Dedifferentiated amniotic fluid mesenchymal stem cell (primary cell): ENCODE results near the gene MALT1.
"Not testable (repeated sequence)": the region's sequence is repeated elsewhere in the genome, so short reads cannot be mapped to it uniquely, and the experiment has no call there.

Experiments
- DNase-seq: peaks from one replicate; pipeline ENCODE4 v3.0.0-alpha.2; 2016; ENCODE audit errors: extremely low spot score

Gene MALT1

DNA sequence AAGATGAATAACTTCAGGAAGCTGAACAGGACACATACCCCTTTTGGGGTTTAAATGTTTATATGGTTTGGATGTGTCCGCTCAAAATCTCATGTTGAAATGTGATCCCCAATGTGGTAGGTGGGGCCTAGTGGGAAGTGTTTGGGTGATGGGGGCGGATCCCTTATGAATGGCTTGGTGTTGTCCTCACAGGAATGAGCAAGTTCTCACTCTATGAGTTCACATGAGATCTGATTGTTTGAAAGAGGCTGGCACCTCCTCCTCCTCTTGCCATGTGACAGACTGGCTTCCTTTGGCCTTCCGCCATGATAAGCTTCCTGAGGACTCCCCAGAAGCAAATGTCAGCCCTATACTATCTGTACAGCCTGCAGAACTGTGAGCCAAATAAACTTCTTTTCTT lies 104.8 kb downstream of the MALT1 start:
- no peak for DNase-seq

DNA sequence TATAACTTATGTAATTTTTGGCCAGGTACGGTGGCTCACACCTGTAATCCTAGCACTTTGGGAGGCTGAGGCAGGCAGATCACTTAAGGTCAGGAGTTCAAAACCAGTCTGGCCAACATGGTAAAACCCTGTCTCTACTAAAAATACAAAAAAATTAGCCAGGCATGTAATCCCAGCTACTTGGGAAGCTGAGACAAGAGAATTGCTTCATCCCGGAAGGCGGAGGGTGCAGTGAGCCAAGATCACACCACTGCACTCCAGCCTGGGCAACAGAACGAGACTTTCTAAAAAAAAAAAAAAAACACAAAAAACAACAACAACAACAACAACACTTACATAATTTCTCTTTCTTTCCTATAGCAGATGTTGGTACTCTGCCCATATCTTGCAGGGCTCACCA lies 105.3 kb downstream of the MALT1 start:
- DNase-seq = not testable (repeated sequence)

DNA sequence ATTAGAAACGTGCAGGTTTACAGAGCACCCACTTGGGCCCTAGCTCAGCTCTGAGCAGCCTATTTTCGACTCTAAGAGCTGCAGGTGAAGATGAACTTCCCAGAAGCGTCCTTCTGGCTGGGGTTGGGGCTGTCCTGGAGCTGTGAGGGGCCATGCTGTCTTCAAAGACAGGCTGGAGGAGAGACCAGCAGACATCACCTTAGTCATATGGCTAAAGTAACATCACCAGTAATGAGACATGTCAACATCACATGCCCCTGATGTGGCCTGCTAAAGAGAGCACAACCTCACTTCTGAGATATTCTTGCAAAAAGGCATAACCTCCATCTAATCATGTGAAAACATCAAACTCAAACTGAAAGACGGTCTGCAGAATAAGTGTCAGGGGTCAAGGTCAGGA lies 106.2 kb downstream of the MALT1 start:
- no peak for DNase-seq

DNA sequence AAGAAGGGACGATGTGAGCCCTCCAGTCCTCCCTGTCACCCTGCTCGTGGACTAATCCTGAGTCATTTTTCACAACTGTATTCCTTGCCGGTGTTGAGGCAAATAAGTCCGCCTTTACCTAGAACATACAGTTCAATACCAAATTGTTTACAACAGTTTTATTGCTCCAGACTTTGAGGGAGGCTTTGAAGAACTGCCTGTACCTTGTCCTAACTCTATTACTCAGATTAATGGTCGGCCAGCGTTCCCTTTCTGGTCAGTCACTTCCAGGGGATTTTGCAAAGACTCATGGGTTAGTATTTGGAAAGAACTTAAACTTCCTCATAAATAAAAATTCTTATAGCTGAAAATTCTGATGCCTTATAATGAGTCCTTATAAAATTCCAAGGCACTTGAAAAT lies 108.3 kb downstream of the MALT1 start:
- DNase-seq = no peak

DNA sequence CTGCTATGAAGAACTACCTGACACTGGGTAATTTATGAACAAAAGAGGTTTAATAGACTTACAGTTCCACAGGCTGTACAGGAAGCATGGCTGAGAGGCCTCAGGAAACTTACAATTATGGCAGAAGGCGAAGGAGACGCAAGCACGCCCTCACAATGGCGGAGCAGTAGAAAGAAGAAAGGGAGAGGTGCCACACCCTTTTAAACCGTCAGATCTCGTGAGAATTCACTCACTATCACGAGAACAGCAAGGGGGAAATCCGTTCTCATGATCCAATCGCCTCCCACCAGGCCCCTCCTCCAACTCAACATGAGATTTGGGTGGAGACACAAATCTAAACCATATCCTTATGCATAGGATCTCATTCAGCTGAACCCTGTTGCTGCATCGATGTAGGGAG lies 108.8 kb downstream of the MALT1 start:
- DNase-seq = no peak

DNA sequence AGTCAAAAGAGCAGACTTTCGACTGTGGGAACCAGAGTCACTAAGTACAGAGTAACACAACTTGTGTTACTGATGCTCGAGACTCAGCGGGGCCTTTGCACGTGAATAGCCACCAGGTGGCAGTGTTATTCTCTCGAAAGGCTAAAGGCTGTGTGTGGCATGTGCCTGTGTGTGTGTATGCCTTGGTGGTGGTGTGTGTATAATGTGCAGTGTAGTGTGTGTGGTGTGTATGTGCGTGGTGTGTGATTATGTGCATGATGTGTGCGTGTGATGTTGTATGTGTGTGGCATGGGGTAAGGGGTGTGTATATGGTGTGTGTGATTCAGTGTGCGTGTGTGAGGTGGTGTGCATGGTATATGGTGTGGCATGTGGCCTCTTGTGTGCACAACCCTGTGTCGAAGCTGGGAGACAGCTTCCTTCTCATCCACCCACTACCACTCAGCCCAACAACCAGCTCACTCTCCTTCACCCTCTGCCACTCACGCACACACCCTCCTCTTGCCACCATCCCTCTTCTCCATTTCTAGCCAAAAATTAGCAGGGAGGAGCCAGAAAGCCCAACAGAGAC lies 110.4 kb downstream of the MALT1 start:
- peak; percentile 74 for DNase-seq

DNA sequence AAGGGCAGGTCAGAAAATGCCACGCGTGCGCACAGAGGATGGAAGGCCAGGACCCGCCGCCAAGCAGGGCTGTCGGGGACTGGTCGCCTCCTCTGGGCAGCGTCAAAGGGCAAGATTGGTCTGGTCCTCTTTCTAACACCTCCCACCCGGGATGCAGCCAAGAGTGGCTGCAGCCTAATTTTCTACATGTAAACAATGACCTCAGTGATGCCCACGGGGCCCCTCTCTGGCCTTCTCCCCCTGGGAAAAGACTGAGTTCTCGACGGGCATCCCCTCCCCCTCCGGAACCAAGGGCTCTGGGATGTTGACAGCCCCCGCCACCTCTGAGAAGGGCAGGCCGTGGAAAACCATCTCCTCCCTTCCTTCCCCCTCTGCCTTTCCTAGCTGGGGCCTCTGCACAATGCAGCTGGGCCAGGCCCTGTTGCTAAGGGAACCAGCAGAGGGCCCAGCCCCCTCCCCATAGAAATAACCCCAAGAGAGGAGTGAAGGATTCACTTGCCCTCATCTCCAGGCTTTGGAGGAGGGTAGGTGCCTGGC lies 113.4 kb downstream of the MALT1 start:
- no peak for DNase-seq

DNA sequence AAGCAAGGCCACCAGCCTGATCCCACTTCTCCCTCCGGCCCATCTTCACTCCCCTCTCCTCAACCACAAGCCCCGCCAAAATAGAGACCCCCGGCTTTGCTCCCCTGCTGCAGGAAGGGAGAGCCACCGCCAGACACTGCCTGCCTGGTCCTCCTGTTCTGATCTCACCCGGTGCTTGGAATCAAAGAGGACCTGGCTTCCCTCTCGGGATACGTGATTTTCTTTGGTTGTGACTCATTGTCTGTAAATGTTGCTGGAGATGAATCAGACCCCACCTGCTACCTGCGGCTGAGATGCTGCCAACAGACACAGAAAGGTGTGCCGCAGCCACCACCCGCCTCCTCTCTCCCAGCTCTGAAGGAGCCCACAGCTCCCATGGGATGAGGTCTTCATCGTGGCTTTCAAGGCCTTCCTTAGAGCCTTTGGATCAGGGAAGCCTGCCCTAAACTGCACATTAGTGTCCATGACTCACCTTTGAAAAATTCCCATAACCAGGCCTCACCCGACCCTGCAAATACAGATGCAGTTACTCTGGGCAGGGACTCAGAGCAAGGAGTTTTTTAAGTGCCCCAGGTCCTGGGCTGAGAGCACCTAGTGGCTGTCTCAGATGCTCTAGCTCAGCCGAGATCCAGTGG lies 114.0 kb downstream of the MALT1 start:
- peak; percentile 68 for DNase-seq

DNA sequence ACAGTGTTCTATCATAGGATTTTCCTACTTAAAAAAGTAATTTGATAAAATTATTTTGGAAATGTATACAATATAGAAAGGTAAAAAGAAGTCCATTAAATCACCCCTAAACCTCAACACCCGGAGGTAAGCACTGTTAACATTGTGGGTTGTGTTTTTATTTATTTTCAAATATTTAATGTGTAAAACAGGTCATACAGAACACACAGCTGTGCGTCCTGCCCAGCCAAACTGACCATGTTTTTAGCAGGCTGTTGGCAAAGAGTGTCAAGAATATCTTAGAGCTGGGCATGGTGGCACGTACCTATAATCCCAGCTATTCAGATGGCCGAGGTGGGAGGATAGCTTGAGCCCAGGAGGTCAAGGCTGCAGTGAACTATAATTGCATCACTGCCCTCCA lies 114.6 kb downstream of the MALT1 start:
- no peak for DNase-seq

DNA sequence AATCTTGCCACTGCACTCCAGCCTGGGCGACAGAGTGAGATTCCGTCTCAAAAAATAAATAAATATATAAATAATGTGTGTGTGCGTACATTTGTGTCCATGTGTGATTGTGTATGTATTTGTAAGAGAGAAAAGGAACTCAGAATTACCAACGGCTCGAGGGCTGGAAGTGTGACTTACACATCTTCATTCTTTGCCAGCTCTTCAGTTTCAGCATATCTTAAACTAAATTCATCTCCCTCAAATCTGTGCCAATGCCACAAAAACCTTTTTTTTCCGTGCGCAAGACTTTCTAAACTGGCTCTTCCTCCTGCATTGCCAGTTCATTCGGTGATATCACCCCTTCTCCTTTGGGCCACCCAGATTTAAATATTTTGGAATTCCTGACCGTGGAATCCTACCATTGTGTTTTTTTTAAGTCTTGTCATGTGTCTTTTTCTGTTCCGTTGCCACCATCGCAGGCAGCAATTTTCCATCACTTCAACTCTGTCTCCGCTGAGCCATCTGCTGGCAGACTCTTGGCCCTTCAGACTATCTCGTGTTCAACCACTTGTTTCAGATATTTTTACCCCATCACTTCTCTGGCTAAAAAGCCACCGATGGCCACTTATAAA lies 116.4 kb downstream of the MALT1 start:
- DNase-seq = no peak

DNA sequence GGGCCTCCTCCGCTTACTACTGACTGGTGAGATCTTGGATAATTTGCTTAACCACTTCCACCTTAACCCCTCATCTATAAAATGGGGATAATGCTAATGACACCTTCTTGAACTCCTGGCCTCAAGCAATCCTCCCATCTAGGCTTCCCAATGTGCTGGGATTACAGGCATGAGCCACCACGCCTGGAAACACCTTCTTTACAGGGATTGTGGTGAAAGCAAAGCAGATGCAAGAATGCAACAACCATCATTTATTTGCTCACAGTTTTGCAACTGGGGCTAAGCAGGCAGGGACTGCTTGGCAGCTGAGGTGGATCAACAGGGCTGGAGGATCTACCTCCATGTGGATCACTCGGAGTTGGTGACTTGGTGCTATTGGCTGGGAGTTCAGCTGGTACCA lies 117.2 kb downstream of the MALT1 start:
- DNase-seq = no peak

DNA sequence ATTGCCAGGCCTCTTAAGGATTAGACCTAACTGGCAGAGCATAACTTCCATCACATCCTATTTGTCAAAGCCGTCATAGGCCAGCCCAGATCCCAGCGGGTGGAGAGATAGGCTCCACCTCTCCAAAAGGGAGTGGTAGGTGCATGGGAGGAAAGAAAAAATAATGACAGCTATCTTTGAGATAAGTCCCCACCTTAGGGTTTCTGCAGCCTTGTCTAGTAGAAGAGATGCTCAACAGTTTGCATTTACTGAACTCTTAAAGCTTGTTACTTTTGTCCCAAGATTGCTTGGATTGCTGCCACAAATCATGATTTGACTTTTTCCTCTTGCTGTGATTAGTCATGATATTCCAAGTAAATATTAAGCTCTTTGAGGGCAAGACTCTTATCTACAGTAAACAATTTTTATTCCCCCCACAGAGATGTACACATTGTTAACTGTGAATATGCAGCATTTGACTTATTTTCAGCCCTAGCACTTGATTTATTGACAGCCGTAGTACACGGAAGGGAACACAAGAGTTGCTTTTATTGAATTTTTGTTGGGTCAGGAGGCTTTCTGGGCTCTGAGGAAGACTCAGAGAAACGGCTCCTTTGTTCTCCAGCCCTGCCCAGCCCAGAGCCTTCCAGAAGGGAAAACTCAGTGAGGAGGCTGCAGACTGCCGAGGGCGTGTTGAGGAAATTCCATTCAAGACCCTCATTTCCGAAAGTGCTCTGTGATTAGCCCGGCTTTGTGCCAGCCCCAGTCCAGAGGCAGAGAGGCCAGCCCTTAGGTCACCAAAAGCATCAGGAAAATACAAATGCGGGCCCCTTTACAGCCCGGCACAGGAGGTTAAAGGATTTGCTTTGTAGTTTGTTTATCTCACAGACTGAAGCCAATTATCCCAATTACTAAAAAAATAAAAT lies 118.0 kb downstream of the MALT1 start:
- DNase-seq = no peak

DNA sequence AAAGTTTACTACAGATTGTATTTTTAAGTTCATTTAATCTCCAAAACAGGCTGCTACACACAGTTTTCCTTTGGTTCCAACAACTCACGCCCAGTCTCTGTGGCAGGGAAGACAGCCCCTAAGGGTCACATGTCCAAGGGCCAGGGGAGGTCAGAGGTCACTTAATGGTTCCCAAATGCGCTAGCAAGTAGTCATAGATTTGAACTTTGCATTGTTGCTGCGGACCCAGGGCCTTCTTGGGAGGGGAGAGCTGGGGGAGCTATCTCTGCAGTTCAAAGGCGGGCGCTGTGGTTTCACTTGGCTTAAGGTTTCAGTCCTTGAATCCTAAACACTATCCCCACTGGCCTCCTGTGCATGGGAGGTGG lies 118.6 kb downstream of the MALT1 start:
- no peak for DNase-seq

DNA sequence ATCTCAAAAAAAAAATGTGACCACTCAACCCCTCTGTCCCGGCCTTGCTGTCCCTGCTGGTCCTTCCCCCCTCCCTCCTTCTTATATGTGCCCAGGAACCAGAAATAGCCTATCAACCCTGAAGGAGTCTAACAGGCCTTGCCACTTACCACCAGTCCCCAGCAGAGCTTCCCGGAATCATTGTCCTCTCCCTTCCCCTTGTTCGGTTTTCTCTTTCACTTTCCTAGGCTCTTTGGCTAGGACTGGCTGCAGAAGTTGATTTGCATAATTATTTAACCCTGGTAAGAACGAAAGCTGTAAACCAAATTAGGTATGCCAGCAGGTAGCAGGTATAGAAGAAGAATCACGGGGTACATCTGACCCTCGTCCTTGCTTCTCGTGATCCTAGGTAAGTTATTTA lies 120.8 kb downstream of the MALT1 start:
- no peak for DNase-seq

DNA sequence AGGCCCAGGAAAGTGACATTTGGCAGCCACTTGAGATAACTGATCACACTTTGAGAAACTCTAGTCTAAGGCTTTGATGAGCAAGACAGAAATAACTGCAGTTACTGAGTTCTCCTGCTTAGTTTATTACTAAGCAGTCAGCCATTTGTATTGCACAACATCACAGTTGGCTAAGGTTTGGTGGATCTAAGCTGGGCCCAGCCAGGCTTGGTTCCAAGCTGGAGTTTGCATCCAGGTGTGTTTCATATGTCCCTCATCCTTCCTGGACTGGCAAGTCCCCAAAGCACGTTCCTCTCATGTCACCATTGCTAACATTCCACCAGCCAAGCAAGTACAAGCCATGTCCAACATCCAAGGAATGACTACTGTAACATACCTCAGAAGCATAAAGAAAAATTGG lies 122.1 kb downstream of the MALT1 start:
- DNase-seq = peak; percentile 40

DNA sequence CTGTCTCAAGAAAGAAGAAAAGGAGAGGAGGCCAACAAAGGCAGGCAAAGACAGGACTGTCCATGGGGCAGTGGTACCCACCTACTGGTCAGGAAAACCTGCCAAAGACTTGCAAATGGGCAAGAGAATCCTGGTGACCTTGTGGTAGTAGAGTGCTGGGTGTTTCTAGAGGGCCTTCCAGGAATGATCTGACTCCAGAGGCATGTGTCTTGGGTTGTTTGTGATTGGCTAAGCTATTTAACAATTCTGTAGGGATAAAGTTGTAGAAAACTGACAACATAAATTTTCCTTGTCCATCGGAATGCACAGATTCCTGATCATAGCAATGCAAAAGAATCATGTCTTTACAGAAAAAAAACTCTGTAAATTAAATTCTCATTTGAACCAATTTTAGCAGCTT lies 125.0 kb downstream of the MALT1 start:
- DNase-seq = no peak

DNA sequence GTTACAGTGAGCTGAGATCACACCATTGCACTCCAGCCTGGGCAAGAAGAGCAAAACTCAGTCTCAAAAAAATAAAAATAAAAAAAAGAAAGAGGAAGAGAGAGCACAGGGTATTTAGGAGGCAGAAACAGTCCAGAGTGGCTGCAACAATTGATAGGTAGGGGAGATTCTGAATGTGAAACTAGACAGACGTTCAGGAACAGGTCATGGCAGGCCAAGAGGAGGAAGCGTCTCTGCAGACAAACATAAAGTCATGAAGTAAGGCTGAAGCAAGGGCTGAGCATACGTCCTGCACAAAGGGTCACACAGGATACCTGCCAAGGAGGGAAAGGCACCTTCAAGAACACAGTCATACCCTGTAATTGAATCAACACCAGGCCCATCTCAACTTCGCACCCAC lies 129.3 kb downstream of the MALT1 start:
- no peak for DNase-seq

DNA sequence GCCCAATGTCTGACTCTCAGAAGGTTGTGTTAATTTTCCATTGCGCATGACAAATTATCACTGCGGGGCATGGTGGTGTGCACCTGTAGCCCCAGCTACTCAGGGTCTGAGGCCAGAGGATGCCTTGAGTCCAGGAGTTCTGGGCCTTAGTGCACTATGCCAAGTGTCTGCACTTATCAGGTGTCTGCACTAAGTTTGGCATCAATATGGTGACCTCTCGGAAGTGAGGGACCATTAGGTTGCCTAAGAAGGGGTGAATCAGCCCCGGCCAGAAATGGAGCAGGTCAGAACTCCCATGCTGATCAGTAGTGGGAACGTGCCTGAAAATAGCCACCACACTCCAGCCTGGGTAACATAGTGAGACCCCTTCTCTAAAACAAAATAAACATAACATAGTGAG lies 131.7 kb downstream of the MALT1 start:
- DNase-seq = no peak

DNA sequence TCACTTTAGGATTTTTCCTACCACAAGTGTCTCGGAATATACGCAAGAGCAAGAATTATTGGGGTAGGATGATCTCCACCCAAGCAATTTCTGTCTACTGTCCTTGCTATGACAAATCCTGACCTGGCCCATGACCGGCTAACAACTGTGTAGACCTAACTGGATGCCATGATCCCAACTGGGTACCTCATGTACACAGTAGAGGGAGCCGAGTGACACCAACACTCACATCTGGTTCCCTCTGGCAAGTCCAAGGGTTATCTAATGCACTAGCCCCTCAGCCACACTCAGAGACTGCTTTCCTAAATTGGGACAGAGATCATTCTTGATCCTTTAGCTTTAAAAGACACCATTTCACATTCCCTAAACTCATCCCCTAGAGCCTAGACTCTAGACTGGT lies 132.7 kb downstream of the MALT1 start:
- DNase-seq = no peak
